ENCODE results near the gene ERC1. TPM values are rescaled to one million over a fixed set of nuclear protein-coding genes. Genes with fewer than 3 reads are reported as not detected.

ERC1 gene
- total RNA-seq (10 to 100 TPM; 40.1 to 49.6 TPM), total RNA-seq (15.8 to 131 (median 43.8) reads per million in 172 experiments)
- polyA plus RNA-seq (2013, experiment 1 of 2), result 7.4 TPM
- polyA plus RNA-seq (2013, experiment 2 of 2), result 11.3 TPM

DNA sequence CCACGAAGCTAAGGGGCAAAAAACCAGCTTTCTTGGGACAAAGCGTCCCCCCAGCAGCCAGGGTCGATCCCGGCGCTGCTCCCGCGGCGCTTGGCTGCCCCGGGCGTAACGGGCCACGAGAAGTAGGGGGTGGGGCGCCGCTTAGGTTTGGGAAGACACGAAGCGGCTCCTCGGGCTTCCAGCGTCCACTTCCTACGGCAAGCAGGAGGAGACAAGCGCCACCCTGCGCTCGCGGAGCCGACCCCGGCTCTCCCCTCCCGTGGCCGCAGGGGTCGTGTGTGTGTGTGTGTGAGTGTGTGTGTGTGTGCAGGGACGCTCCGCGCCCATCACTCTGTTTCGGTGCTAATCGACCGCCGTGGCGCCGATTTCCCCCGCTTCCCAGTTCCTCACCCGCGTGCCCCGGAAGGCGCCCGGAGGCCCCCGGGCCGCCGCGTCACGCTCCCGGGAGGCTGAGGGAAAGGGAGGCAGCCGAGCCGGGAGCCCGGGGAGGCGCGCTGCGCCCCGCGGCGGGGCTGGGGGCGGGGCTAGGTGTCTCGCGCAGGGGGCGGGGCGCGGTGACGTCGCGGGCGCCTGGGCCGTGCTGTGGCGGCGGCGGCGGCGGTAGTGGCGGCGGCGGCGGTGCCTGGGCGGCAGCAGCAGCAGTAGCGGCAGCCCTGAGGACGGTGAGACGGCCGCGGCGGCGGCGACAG, at the start of gene ERC1:
ERC1 (plus strand) TSS at position 563 of the 689 bp plus-strand sequence. CDS start 36,681 bp downstream, outside the sequence.
- ChIA-PET POLR2A (interaction anchor here (0.6 to 2.4 kb wide), 14 partner anchors 21 to 602 kb away, joined by 3 to 20 read pairs (median 4); partner anchors contain the start of genes KDM5A, RAD52 and WNK1), CTCF (interaction anchor here (0.9 to 3.3 kb wide), 4 partner anchors 41 to 415 kb away, joined by 3 to 13 read pairs (median 3); partner anchors contain the start of gene RAD52)
- peak; percentile 81 for ATAC-seq (ENCODE audit: poor library complexity)
- peak; percentile 68 to 94 (median 84) for DNase-seq
- H3K4me1 ChIP-seq (ENCODE audit: insufficient read depth, low read length), result peaks cover 23% of the 10 kb centered on the region
- Mint-ChIP-seq H3K36me3 (ENCODE audit: low read depth) (peaks cover 11% of the 10 kb centered on the region), H3K27ac (peak within 1 kb of the TSS; percentile 96), H3K4me3 (peak within 1 kb of the TSS; percentile 99), H3K9me3 (no peaks in the 10 kb centered on the region), H3K4me1 (ENCODE audit: low read depth) (peaks cover 47% of the 10 kb centered on the region), H3K27me3 (no peaks in the 10 kb centered on the region)
- intact Hi-C loops (cut with DNase I, micrococcal nuclease), result loop anchor here (1.0 to 5.0 kb wide), 5 partner anchors 42 to 701 kb away; partner anchors contain the start of genes RAD52 (in 2 of the 2), ADIPOR2 (in 1 of the 2) and FBXL14 (in 1 of the 2)
- no peak for TF ChIP-seq CTCF (IDR thresholded peaks at IDR 0.05)
- peak within 1 kb of the TSS; percentile 69 to 74 for H3K27ac ChIP-seq (ENCODE audit: low read depth in 1 of 2, low read length in 2 of 2)
- H3K4me3 ChIP-seq (ENCODE audit: low read length), result peak within 1 kb of the TSS; percentile 89
- H3K27me3 ChIP-seq (ENCODE audit: control insufficient read depth in 1 of 2, insufficient read depth in 2 of 2, low read length in 2 of 2), result no peaks in the 10 kb centered on the region
- no peaks in the 10 kb centered on the region for H3K36me3 ChIP-seq (ENCODE audit: insufficient read depth, low read length)
- no peaks in the 10 kb centered on the region for H3K9me3 ChIP-seq (ENCODE audit: control insufficient read depth in 1 of 2, insufficient read depth in 1 of 2, low read length in 2 of 2)

DNA sequence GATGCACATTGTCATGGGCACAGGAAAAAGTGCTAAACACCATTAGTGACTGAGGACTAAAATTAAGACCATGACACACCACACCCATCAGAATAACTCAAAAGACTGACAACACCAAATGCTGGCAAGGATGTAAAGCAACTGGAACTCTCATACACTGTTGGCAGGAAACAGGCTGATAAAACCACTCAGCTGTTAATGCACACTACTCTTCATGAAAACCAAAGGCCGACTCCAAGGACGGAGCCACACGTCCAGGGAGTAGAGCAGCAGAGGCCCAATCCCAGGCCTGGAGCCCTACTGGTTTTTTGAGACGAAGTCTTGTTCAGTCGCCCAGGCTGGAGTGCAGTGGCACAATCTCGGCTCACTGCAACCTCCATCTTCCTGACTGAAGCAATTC, 48.0 kb upstream of the ERC1 start:
- Mint-ChIP-seq H3K4me1 (ENCODE audit: low read depth) (peaks cover 37% of the 10 kb centered on the region), H3K4me3 (no peak overlapping the region), H3K36me3 (ENCODE audit: low read depth) (peaks cover 56% of the 10 kb centered on the region), H3K27me3 (no peaks in the 10 kb centered on the region), H3K27ac (peak overlapping the region; percentile 51), H3K9me3 (no peaks in the 10 kb centered on the region)
- ChIA-PET CTCF (no interaction called here), POLR2A (no interaction called here)
- no peak for TF ChIP-seq CTCF (IDR thresholded peaks at IDR 0.05)
- H3K36me3 ChIP-seq (ENCODE audit: insufficient read depth, low read length), result peaks cover 17% of the 10 kb centered on the region
- DNase-seq, result no peak
- H3K9me3 ChIP-seq (ENCODE audit: control insufficient read depth in 1 of 2, insufficient read depth in 1 of 2, low read length in 2 of 2), result no peaks in the 10 kb centered on the region
- H3K4me1 ChIP-seq (ENCODE audit: insufficient read depth, low read length), result peaks cover 13% of the 10 kb centered on the region
- no peaks in the 10 kb centered on the region for H3K27me3 ChIP-seq (ENCODE audit: control insufficient read depth in 1 of 2, insufficient read depth in 2 of 2, low read length in 2 of 2)
- ATAC-seq (ENCODE audit: poor library complexity), result no peak
- no peak overlapping the region for H3K4me3 ChIP-seq (ENCODE audit: low read length)
- intact Hi-C loops (cut with DNase I, micrococcal nuclease), result loop anchor here in 1 of 2 experiments (10.0 kb wide), 2 partner anchors 298 to 548 kb away; no protein-coding TSS in a partner anchor
- no peak overlapping the region for H3K27ac ChIP-seq (ENCODE audit: low read depth in 1 of 2, low read length in 2 of 2)

DNA sequence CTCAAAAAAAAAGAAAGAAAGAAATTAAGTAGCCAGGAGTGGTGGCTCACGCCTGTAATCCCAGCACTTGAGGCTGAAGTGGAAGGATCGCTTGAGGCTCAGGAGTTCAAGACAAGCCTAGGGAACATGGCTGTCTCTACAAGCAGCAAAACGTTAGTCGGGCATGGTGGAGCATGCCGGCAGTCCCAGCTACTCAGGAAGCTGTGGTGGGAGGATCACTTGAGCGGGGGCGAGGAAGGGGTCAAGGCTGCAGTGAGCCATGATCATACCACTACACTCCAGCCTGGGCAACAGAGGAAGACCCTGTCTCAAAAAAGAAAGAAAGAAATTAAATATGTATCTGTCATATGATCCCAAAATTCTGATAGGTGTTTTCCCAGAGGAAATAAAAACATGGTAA, 46.8 kb upstream of the ERC1 start:
- Histone ChIP-seq H3K27me3 (ENCODE audit: control insufficient read depth in 1 of 2, insufficient read depth in 2 of 2, low read length in 2 of 2) (no peaks in the 10 kb centered on the region), H3K36me3 (ENCODE audit: insufficient read depth, low read length) (peaks cover 11% of the 10 kb centered on the region), H3K4me1 (ENCODE audit: insufficient read depth, low read length) (peaks cover 24% of the 10 kb centered on the region), H3K4me3 (ENCODE audit: low read length) (no peak overlapping the region), H3K27ac (ENCODE audit: low read depth in 1 of 2, low read length in 2 of 2) (no peak overlapping the region), H3K9me3 (ENCODE audit: control insufficient read depth in 1 of 2, insufficient read depth in 1 of 2, low read length in 2 of 2) (no peaks in the 10 kb centered on the region)
- ATAC-seq (ENCODE audit: poor library complexity) (no peak), DNase-seq (no peak)
- H3K27ac Mint-ChIP-seq, result peak overlapping the region; percentile 72
- peaks cover 47% of the 10 kb centered on the region for H3K4me1 Mint-ChIP-seq (ENCODE audit: low read depth)
- no peaks in the 10 kb centered on the region for H3K27me3 Mint-ChIP-seq
- intact Hi-C loops (cut with DNase I, micrococcal nuclease), result loop anchor here in 1 of 2 experiments (10.0 kb wide), 2 partner anchors 299 to 549 kb away; no protein-coding TSS in a partner anchor
- no peaks in the 10 kb centered on the region for H3K9me3 Mint-ChIP-seq
- H3K4me3 Mint-ChIP-seq, result peak overlapping the region; percentile 51
- H3K36me3 Mint-ChIP-seq (ENCODE audit: low read depth), result peaks cover 55% of the 10 kb centered on the region
- ChIA-PET POLR2A (no interaction called here), CTCF (no interaction called here)
- TF ChIP-seq CTCF (IDR thresholded peaks at IDR 0.05), result no peak
